HG03280 (cell line): ENCODE results near the gene PGF.
A peak's percentile ranks its signal among the peaks of the same experiment; 100 is the strongest.

Experiments used
- ATAC-seq: cut with Tn5 transposase; IDR thresholded peaks from one replicate; pipeline ENCODE4 v1.9.1; 2021; ENCODE audit warnings: mild to moderate bottlenecking, moderate library complexity; ENCODE audit not compliant: unreplicated experiment

PGF gene

DNA sequence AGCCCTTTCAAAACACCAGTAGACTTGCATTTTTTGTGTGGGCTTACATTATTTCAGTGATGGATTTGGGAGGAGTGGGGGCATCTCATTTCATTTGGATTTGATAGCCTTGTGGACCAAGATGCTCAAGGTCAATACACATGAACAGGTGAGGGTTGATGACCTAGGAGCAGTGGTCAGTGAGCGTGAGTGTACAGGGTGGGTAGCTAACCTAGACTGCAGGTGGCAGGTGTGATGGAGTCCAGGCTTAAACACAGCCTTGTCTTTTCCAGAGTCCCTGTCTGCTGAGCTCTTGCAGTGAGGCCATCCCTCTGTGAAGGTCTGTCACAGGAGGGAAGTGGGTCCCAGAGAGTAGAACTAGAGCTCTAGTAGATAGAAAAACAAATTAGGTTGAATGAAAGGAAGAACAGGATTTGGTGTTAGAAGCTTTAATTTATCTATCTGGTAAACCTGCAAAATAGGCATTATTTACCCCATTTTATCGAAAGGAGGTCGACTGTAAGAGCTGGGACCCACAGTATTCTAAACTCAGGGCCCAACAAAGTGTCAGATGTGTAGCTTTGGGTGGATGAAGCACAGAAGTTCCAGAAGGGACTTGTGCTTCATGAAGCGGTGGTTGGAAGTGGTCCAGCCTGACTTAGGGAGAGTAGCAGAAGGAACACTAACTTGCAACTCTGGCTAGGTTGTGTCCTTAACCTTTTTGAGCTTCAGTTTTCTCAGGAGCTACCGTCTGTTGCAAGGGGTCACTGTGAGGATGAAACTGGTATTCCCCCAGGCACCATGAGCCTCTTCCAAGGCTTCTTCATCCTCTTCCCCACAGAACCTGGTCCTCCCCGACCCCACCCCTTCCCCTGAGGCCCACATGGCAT lies 50.5 kb downstream of the PGF start:
- no peak for ATAC-seq

DNA sequence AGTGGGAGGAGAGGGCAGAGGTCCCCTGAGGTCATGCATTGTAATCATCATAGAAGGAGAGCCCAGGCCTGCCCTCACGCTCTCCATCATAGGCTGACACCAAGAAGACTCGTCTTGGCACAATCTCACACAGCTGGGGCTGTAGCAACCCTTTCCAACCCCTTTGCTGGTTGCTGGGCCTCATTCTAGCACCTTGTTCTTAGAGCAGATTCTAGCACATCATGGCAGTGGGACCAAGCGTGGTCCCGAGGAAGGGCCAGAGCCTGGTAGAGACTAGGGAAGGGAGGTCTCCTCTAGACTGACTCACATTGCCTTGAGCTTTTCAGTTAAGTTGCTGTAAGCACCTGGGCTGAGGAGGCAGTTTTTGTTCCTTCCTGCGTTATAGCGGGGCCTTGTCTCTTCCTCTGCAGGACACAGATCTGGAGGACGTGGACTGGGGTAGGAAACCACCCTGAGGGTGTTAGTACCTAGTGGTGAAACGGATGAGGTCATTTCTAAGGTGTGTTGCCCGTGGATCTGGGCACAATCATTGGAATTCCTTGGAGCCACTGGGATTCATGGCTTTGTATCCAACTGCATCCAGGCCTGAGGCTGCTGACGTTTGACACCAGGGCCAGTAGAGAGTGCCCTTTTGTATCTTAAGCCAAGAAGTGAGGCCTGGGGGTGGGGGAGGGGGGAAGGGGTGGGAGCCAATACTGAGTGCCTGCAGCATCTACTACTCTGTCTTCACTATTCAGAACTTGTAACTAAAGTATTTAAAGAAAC lies 52.3 kb downstream of the PGF start:
- ATAC-seq = no peak

DNA sequence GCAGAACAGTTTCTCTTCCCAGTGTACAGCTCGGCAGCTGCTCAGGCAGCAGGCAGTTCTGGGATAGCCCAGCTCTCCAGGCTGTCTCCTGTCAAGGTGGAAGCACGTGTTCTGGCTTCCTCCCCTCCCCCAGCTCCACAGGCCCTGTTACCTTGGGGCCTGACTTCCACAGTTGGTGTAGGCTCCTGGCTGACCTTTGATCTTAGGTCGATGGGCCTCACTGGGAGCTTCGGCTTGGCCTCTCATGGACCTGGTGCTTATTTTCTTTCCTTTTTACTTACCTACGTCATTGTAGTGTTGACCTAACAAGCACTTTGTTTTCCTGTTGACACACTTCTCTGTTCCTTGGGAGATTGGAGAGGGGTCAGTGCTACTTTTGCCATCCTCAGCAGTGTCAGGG lies 56.7 kb downstream of the PGF start:
- ATAC-seq = no peak

DNA sequence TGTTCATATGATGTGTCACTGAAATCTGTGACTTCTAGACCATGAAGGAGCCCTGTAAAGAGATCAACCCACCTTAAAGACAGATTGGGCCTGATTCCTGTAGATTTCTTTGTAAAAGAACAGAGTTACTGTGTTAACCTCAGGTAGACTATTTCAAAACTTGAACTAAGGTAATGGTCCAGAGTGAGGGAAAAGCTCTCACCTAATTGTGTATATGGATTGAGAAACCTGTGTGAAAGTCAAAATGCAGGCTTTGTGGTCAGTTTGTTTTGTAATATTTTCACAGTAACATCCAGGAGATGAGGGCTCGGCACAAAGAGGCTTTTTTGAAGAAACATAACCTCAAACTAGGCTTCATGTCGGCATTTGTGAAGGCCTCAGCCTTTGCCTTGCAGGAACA lies 57.3 kb downstream of the PGF start:
- no peak for ATAC-seq

DNA sequence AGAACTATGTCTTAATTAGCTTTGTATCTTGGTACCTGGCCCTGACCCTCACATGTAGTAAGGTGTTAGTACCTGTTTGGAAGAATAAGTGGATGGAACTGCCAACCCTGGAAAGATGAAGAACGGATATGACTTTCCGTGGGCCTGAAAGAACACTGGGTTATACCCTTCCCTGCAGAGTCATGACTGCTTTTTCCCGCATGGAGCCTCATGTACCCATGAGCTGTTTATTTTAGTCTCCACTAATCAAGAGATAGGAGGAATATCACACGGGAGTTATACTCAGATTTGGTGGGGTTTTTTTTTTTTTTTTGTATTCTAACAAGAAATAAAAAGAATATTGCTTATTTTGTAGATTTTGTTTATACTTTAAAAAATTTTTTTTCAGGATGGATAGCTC lies 57.8 kb downstream of the PGF start:
- ATAC-seq = no peak

DNA sequence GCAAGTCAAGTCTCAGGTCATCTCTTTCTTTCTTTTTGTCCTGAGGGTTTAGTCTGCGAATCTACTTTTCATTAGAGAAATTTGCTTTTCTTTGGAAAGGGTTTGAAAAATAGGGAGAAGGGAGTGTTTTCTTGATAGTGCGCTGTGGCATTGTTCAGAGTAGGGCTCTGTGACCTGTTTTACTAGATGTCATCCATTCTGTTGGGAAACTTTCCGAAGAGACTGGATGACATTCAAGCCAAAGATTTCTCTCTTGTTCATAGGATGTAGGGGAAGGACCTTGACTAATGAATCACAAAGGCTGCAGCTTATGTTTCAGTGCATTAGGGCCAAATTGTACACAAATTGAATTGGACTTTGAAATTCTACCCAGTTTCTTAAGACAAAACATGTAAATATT lies 59.0 kb downstream of the PGF start:
- ATAC-seq = no peak

DNA sequence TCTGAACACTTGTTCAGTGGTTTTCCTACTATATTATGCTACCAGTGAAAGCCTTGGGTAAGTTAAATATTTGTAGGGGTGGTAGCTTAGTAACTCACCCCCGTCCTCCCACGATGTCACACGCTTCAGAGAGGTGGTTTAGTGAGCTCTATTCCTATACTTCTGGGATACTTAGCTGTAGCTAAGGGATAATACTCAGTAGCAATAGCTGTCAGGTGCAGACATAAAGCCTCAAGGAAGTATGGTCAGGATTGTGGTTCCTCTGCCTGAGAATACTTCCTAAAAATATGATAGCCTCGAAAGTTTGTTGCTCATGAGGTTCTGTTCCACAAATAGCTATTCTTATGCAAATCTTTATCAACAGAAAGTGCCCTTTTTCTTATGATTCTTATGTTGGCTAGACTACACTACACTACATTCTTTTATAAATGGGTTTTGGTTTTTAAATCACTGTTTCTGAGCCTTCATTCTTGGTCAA lies 61.7 kb downstream of the PGF start:
- peak; percentile 62 for ATAC-seq

DNA sequence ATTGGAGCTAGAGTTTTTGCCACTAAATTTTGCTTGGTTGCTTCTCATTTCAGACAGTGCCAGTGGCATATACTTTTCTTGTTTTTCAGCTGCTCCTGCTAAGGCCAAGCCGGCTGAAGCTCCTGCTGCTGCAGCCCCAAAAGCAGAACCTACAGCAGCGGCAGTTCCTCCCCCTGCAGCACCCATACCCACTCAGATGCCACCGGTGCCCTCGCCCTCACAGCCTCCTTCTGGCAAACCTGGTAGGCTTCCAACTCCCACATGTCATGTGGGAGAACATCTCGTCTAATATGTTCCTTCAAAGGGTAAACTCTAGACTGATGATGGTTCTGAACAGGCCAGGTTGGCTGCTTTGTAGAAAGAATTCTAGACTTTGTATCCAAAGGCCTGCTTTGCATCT lies 62.7 kb downstream of the PGF start:
- ATAC-seq = no peak

DNA sequence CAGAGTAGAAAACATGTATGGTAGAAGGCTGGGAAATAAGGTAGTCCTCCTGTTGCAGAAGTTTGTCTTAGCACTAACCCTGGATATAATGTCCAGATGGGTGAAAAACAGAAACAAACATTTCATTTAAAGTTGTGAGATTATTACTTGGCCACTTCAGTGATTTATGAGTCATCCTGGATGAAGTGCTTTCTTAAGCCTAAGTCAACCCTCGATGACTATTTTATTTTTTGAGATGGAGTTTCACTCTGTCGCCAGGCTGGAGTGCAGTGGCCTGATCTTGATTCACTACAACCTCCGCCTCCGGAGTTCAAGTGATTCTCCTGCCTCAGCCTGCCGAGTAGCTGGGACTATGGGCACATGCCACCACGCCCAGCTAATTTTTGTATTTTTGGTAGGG lies 63.5 kb downstream of the PGF start:
- no peak for ATAC-seq
